ENCODE data around the gene ING3.

Gene ING3

DNA sequence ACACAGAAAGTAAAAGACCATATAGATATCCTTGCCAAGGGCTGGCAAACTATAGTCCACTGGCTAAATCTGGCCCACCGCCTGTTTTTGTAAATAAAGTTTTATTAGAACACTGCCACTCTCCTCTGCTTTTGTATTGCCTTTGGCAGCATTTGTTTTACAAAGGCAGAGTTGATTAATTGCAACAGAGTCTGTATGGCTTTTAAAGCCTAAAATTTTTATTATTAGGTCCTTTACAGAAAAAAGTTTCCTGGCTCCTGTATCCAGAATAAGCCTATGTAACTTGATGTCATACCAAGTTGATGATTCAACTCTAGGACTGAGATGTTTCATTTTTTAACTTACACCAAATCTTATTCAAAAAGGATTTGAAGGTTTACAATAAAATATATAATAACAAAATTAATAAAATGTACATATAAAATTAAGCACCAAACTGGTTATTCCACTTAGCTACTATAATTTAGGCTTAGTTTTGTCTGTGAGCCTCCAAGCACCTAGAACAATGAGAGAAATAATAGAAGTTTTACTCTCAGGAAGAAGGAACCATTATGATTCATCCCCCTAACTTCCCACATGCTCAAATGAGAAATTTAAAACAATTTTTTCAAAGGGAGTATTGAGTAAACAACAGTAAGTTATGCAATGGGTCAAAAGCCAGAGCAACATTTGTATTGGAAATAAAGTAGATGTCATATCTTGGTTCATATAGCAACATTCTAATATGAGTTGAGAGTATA is 69.8 kb downstream of the ING3 start:
- Histone ChIP-seq H3K4me2 (ENCODE audit: insufficient read depth, low read length, poor library complexity, severe bottlenecking) (no peak overlapping the region), H3K4me1 (ENCODE audit: control insufficient read depth in 2 of 2, insufficient read depth in 1 of 2, low read depth in 1 of 2, low read length in 2 of 2) (no peaks in the 10 kb centered on the region), H3K36me3 (replicated peaks in 1 of 2; ENCODE audit: control insufficient read depth in 2 of 2, insufficient read depth in 2 of 2, low read length in 2 of 2) (no peaks in the 10 kb centered on the region), H3K14ac (ENCODE audit: low read length) (no peak overlapping the region), H3K79me1 (ENCODE audit: low read depth, low read length) (no peaks in the 10 kb centered on the region), H3K4me3 (ENCODE audit: low read length in 2 of 2) (no peak overlapping the region), H3K27ac (replicated peaks; ENCODE audit: low read length) (no peak overlapping the region), H2AFZ (ENCODE audit: low read length) (no peak overlapping the region), H2BK120ac (ENCODE audit: low read depth, low read length) (no peak overlapping the region), H3K18ac (ENCODE audit: low read length) (no peak overlapping the region), H2BK12ac (ENCODE audit: low read length) (no peak overlapping the region), H2BK5ac (ENCODE audit: low read length) (no peak overlapping the region), H4K91ac (ENCODE audit: low read depth, low read length, poor library complexity) (no peak overlapping the region), H2BK15ac (ENCODE audit: low read length) (no peak overlapping the region), H4K8ac (ENCODE audit: low read depth, low read length) (no peak overlapping the region), H2AK5ac (ENCODE audit: low read depth, low read length) (no peak overlapping the region), H3K23ac (ENCODE audit: low read depth, low read length, poor library complexity) (no peak overlapping the region), H3K4ac (ENCODE audit: low read length) (no peak overlapping the region), H3K9ac (ENCODE audit: low read depth, low read length, poor library complexity) (no peak overlapping the region), H3K27me3 (ENCODE audit: control insufficient read depth in 3 of 3, insufficient read depth in 3 of 3, low read depth in 1 of 3, low read length in 3 of 3) (no peaks in the 10 kb centered on the region), H3K9me3 (replicated peaks in 1 of 2; ENCODE audit: control insufficient read depth in 2 of 2, insufficient read depth in 1 of 2, low read depth in 1 of 2, low read length in 2 of 2) (no peaks in the 10 kb centered on the region)
- WGBS, 2 donors (ENCODE audit: extremely low coverage in 2 of 2, insufficient read length in 2 of 2, insufficient replicate concordance in 1 of 2) = no CpG with 5 or more reads among the region's 1 CpG
- DNase-seq (ENCODE audit: low spot score) = no peak

DNA sequence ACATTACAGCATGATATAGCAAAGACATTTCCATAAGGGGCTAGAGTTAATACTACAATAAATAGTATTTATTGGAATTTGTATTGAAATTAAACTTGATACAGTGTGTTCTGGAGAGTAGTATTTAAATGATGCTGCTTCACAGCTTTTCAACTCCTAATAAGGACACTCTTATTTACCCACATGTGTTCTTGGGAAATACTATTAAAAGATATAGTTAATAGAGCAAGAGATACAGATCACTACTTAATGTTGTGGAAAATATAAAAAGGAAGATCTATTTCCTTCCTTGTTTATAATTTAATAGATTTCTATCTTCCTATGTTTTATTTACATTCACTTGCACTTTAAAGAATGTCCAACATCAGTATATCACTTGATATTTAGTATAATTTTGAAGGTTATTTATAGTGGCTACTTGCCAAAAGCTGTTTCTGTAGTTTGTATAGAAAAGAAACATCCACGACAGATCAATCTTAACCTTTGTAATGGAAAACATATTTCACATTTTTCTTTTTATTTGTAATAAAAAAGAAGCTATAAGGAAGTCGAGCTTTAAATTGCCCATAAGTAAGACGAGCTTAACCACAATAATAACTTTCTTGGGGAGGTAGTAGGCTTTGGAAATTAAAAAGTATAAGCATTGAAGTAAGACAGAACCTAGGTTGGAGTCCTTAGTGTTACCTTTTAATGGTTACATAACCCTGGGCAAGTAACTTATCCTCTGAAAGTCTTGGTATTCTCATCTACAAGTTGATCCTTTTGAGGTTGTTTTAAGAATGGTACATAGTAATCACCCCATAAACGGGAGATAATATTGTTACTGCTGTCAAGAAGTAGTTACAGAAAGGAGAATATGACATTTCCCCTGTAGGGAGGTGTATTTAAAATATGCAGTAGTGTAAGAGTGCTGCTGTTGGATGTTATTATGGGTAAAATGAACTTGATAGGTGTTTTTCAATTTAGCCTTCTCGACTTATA is 70.7 kb downstream of the ING3 start:
- Histone ChIP-seq H2BK5ac (ENCODE audit: low read length) (no peak overlapping the region), H2BK15ac (ENCODE audit: low read length) (no peak overlapping the region), H3K4me2 (ENCODE audit: insufficient read depth, low read length, poor library complexity, severe bottlenecking) (no peak overlapping the region), H2AFZ (ENCODE audit: low read length) (no peak overlapping the region), H3K79me1 (ENCODE audit: low read depth, low read length) (no peaks in the 10 kb centered on the region), H3K23ac (ENCODE audit: low read depth, low read length, poor library complexity) (no peak overlapping the region), H3K36me3 (replicated peaks in 1 of 2; ENCODE audit: control insufficient read depth in 2 of 2, insufficient read depth in 2 of 2, low read length in 2 of 2) (no peaks in the 10 kb centered on the region), H4K91ac (ENCODE audit: low read depth, low read length, poor library complexity) (no peak overlapping the region), H3K14ac (ENCODE audit: low read length) (no peak overlapping the region), H2BK120ac (ENCODE audit: low read depth, low read length) (no peak overlapping the region), H3K9ac (ENCODE audit: low read depth, low read length, poor library complexity) (no peak overlapping the region), H2BK12ac (ENCODE audit: low read length) (no peak overlapping the region), H3K4me3 (ENCODE audit: low read length in 2 of 2) (no peak overlapping the region), H3K4ac (ENCODE audit: low read length) (no peak overlapping the region), H4K8ac (ENCODE audit: low read depth, low read length) (no peak overlapping the region), H3K18ac (ENCODE audit: low read length) (no peak overlapping the region), H3K4me1 (ENCODE audit: control insufficient read depth in 2 of 2, insufficient read depth in 1 of 2, low read depth in 1 of 2, low read length in 2 of 2) (no peaks in the 10 kb centered on the region), H3K27me3 (ENCODE audit: control insufficient read depth in 3 of 3, insufficient read depth in 3 of 3, low read depth in 1 of 3, low read length in 3 of 3) (no peaks in the 10 kb centered on the region), H2AK5ac (ENCODE audit: low read depth, low read length) (no peak overlapping the region), H3K27ac (replicated peaks; ENCODE audit: low read length) (no peak overlapping the region), H3K9me3 (replicated peaks in 1 of 2; ENCODE audit: control insufficient read depth in 2 of 2, insufficient read depth in 1 of 2, low read depth in 1 of 2, low read length in 2 of 2) (no peaks in the 10 kb centered on the region)
- no peak for DNase-seq (ENCODE audit: low spot score)
- no CpG with 5 or more reads among the region's 5 CpGs for WGBS, 2 donors (ENCODE audit: extremely low coverage in 2 of 2, insufficient read length in 2 of 2, insufficient replicate concordance in 1 of 2)

GRCh38 chr7:121023194-121023593 is 72.6 kb downstream of the ING3 start:
- Histone ChIP-seq H4K91ac (ENCODE audit: low read depth, low read length, poor library complexity) (no peak overlapping the region), H3K4me1 (ENCODE audit: control insufficient read depth in 2 of 2, insufficient read depth in 1 of 2, low read depth in 1 of 2, low read length in 2 of 2) (peaks cover 0 to 1% of the 10 kb centered on the region in 2 donors), H2BK5ac (ENCODE audit: low read length) (no peak overlapping the region), H3K27ac (replicated peaks; ENCODE audit: low read length) (no peak overlapping the region), H3K4me2 (ENCODE audit: insufficient read depth, low read length, poor library complexity, severe bottlenecking) (no peak overlapping the region), H2AFZ (ENCODE audit: low read length) (peak overlapping the region; percentile 51), H2BK12ac (ENCODE audit: low read length) (no peak overlapping the region), H3K4me3 (ENCODE audit: low read length in 2 of 2) (no peak overlapping the region), H2AK5ac (ENCODE audit: low read depth, low read length) (no peak overlapping the region), H3K9ac (ENCODE audit: low read depth, low read length, poor library complexity) (no peak overlapping the region), H2BK15ac (ENCODE audit: low read length) (no peak overlapping the region), H3K27me3 (ENCODE audit: control insufficient read depth in 3 of 3, insufficient read depth in 3 of 3, low read depth in 1 of 3, low read length in 3 of 3) (no peaks in the 10 kb centered on the region), H3K23ac (ENCODE audit: low read depth, low read length, poor library complexity) (no peak overlapping the region), H3K18ac (ENCODE audit: low read length) (no peak overlapping the region), H2BK120ac (ENCODE audit: low read depth, low read length) (no peak overlapping the region), H3K9me3 (replicated peaks in 1 of 2; ENCODE audit: control insufficient read depth in 2 of 2, insufficient read depth in 1 of 2, low read depth in 1 of 2, low read length in 2 of 2) (no peaks in the 10 kb centered on the region), H3K14ac (ENCODE audit: low read length) (no peak overlapping the region), H4K8ac (ENCODE audit: low read depth, low read length) (no peak overlapping the region), H3K36me3 (replicated peaks in 1 of 2; ENCODE audit: control insufficient read depth in 2 of 2, insufficient read depth in 2 of 2, low read length in 2 of 2) (no peaks in the 10 kb centered on the region), H3K4ac (ENCODE audit: low read length) (no peak overlapping the region), H3K79me1 (ENCODE audit: low read depth, low read length) (no peaks in the 10 kb centered on the region)
- no peak for DNase-seq (ENCODE audit: low spot score)

All from neuronal stem cell (in vitro differentiated cells).